K562 (cell line): ENCODE results near the gene BNC2. TPM values are rescaled to one million over a fixed set of nuclear protein-coding genes. Genes with fewer than 3 reads are reported as not detected.

Experiments
- CBX1 ChIP-seq: sonication (generic); IDR thresholded peaks from 2 replicates; pipeline ENCODE4 v1.6.1; 2016; ENCODE audit warnings: antibody characterized with exemption, low read depth, mild to moderate bottlenecking
- PHF8 ChIP-seq: fragments of 200-600 bp; sonication (generic); IDR thresholded peaks from 2 replicates; pipeline ENCODE4 v1.6.1; 2012; ENCODE audit warnings: mixed run types, mild to moderate bottlenecking, inconsistent platforms, low read length, moderate library complexity, borderline replicate concordance
- POLR2H ChIP-seq: IDR thresholded peaks from 2 replicates; pipeline ENCODE4 v1.6.1; 2016; ENCODE audit warnings: missing genetic modification characterization, low read depth, mild to moderate bottlenecking, control low read depth, missing compliant biosample characterization, moderate library complexity
- SIRT6 ChIP-seq: IDR thresholded peaks from one replicate; pipeline ENCODE4 v1.6.1; 2012; ENCODE audit warnings: low read depth, mild to moderate bottlenecking, control low read depth, inconsistent platforms, low read length, moderate library complexity
- ZNF408 ChIP-seq: fragments of 250-450 bp; sonication (Bioruptor Pico); IDR thresholded peaks from 2 replicates; pipeline ENCODE4 v1.4.0; 2020; ENCODE audit warnings: low read depth, mild to moderate bottlenecking, moderate library complexity
- polyA plus RNA-seq, 8 experiments: library from polyadenylated mRNA; depleted of rRNA in 4 of 8; stranded (reverse) in 5 of 8; unstranded in 3 of 8; fragments of >200 nt; fragmentation: Nextera tagmentation in 2 of 8; fragmentation: Illumina TruSeq in 1 of 8; extraction: Ambion mirVana in 2 of 8; extraction: Trizol in 1 of 8; gene quantifications; 2 replicates each; pipeline versions ENCODE4 v1.2.1 to v1.2.3, GENCODE V29; 2011 to 2014; ENCODE audit warnings: inconsistent platforms in 1 of 8, missing spikeins in 1 of 8
- total RNA-seq, 7 experiments: library from RNA; depleted of rRNA in 6 of 7; stranded (reverse); fragments of >200 nt in 6 of 7; fragmentation: Illumina TruSeq in 2 of 7; extraction: Trizol in 2 of 7; gene quantifications; 2 replicates each; pipeline versions ENCODE4 v1.2.1 to v1.2.3, GENCODE V29; 2011 to 2021; ENCODE audit warnings: low replicate concordance in 1 of 7
- TF ChIP-seq, protein P1 (sequence below): fragments of 450-650 bp; IDR thresholded peaks from 2 replicates; pipeline ENCODE4 v1.6.1; 2016; ENCODE audit warnings: mild to moderate bottlenecking, moderate library complexity

BNC2 gene
- total and polyA plus RNA-seq, 9 of the 15 experiments (the other 6 are each of a cell fraction or from before 2014, with no cell fraction given): not detected

DNA sequence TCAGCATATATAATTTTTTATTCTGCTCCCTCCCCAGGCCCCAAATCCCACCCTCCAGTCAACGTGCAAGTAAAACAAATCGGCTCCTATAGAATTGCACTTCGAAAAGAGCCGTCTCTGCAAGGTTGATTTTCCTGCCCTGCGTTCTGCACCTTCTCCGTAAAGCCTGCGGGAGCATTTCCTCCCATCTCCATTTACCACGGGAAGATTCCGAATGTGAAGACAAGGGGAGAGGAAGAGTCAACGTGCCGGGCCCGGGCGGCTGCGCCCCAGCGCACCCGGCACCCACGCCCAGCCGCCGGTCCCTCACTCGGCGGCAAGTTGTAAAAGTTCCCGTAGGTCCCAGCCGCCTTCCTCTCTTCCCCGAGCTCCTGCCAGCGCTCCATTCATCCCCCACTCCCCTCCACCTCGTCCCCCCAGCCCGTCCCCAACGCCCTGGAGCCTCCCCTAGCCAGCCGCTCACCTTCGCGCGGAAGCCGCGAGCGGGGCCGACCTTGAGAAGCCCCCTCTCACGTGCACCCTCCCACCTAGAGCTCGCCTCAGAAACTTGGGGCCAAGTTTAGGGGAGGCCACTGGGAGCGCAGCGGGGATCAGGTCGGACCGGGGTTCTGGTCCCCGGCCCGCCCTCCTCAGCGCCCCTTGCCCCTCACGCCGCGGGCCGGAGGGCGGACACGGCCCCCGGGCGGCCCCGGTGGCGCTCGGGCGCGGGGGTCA is 431 bp downstream of the BNC2 start (continued):
- TF ChIP-seq PHF8 (no peak), CBX1 (no peak), POLR2H (no peak), ZNF408 (no peak), SIRT6 (no peak)
- TF ChIP-seq, protein P1, sequence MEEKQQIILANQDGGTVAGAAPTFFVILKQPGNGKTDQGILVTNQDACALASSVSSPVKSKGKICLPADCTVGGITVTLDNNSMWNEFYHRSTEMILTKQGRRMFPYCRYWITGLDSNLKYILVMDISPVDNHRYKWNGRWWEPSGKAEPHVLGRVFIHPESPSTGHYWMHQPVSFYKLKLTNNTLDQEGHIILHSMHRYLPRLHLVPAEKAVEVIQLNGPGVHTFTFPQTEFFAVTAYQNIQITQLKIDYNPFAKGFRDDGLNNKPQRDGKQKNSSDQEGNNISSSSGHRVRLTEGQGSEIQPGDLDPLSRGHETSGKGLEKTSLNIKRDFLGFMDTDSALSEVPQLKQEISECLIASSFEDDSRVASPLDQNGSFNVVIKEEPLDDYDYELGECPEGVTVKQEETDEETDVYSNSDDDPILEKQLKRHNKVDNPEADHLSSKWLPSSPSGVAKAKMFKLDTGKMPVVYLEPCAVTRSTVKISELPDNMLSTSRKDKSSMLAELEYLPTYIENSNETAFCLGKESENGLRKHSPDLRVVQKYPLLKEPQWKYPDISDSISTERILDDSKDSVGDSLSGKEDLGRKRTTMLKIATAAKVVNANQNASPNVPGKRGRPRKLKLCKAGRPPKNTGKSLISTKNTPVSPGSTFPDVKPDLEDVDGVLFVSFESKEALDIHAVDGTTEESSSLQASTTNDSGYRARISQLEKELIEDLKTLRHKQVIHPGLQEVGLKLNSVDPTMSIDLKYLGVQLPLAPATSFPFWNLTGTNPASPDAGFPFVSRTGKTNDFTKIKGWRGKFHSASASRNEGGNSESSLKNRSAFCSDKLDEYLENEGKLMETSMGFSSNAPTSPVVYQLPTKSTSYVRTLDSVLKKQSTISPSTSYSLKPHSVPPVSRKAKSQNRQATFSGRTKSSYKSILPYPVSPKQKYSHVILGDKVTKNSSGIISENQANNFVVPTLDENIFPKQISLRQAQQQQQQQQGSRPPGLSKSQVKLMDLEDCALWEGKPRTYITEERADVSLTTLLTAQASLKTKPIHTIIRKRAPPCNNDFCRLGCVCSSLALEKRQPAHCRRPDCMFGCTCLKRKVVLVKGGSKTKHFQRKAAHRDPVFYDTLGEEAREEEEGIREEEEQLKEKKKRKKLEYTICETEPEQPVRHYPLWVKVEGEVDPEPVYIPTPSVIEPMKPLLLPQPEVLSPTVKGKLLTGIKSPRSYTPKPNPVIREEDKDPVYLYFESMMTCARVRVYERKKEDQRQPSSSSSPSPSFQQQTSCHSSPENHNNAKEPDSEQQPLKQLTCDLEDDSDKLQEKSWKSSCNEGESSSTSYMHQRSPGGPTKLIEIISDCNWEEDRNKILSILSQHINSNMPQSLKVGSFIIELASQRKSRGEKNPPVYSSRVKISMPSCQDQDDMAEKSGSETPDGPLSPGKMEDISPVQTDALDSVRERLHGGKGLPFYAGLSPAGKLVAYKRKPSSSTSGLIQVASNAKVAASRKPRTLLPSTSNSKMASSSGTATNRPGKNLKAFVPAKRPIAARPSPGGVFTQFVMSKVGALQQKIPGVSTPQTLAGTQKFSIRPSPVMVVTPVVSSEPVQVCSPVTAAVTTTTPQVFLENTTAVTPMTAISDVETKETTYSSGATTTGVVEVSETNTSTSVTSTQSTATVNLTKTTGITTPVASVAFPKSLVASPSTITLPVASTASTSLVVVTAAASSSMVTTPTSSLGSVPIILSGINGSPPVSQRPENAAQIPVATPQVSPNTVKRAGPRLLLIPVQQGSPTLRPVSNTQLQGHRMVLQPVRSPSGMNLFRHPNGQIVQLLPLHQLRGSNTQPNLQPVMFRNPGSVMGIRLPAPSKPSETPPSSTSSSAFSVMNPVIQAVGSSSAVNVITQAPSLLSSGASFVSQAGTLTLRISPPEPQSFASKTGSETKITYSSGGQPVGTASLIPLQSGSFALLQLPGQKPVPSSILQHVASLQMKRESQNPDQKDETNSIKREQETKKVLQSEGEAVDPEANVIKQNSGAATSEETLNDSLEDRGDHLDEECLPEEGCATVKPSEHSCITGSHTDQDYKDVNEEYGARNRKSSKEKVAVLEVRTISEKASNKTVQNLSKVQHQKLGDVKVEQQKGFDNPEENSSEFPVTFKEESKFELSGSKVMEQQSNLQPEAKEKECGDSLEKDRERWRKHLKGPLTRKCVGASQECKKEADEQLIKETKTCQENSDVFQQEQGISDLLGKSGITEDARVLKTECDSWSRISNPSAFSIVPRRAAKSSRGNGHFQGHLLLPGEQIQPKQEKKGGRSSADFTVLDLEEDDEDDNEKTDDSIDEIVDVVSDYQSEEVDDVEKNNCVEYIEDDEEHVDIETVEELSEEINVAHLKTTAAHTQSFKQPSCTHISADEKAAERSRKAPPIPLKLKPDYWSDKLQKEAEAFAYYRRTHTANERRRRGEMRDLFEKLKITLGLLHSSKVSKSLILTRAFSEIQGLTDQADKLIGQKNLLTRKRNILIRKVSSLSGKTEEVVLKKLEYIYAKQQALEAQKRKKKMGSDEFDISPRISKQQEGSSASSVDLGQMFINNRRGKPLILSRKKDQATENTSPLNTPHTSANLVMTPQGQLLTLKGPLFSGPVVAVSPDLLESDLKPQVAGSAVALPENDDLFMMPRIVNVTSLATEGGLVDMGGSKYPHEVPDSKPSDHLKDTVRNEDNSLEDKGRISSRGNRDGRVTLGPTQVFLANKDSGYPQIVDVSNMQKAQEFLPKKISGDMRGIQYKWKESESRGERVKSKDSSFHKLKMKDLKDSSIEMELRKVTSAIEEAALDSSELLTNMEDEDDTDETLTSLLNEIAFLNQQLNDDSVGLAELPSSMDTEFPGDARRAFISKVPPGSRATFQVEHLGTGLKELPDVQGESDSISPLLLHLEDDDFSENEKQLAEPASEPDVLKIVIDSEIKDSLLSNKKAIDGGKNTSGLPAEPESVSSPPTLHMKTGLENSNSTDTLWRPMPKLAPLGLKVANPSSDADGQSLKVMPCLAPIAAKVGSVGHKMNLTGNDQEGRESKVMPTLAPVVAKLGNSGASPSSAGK: no peak
